ENCODE measurements around the gene GPR153.

DNA sequence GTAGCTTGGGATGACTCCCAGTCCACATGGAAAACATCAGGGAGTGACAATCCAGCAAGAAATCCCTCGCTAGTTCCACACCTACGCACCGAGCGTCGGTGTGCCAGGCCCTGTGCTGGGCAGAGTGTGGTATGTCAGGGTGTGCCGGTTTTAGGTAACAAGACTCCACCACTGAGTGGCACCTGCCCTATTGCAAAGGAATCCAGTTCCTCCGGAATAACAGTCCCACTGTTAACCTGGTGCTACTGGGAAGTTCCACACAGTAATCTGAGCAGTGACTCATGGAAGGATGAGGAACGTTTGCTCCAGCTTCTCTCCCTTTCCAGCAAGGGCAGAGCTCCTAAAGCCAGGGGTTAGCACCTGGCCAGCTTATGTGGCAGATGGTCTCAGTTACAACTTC is 40.7 kb downstream of the GPR153 start:
- TF ChIP-seq, protein P1, sequence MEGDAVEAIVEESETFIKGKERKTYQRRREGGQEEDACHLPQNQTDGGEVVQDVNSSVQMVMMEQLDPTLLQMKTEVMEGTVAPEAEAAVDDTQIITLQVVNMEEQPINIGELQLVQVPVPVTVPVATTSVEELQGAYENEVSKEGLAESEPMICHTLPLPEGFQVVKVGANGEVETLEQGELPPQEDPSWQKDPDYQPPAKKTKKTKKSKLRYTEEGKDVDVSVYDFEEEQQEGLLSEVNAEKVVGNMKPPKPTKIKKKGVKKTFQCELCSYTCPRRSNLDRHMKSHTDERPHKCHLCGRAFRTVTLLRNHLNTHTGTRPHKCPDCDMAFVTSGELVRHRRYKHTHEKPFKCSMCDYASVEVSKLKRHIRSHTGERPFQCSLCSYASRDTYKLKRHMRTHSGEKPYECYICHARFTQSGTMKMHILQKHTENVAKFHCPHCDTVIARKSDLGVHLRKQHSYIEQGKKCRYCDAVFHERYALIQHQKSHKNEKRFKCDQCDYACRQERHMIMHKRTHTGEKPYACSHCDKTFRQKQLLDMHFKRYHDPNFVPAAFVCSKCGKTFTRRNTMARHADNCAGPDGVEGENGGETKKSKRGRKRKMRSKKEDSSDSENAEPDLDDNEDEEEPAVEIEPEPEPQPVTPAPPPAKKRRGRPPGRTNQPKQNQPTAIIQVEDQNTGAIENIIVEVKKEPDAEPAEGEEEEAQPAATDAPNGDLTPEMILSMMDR (conservative IDR thresholded peaks at IDR 0.05 in 1 of 2, IDR thresholded peaks at IDR 0.05 in 1 of 2; ENCODE audit: low read depth in 1 of 2, low read length in 2 of 2) = no peak
- TF ChIP-seq EZH2 (IDR thresholded peaks at IDR 0.05; ENCODE audit: low read length, missing control alignments) = no peak
